Omental fat pad (tissue), 4 donors: Measurements from ENCODE around the gene EN1. TPM values are rescaled to one million over a fixed set of nuclear protein-coding genes. Genes with fewer than 3 reads are reported as not detected.

Experiments
- ATAC-seq: fragments of 150-250 bp; one replicate; pipeline ENCODE4 v1.9.1; 2016; ENCODE audit warnings: mild to moderate bottlenecking, moderate library complexity; ENCODE audit not compliant: low FRiP score
- DNase-seq: peaks from one replicate; pipeline ENCODE4 v3.0.0-alpha.2; 2019; ENCODE audit warnings: low spot score
- CTCF ChIP-seq, 3 donors: fragments of 450-650 bp; IDR thresholded peaks; one replicate each; pipeline ENCODE4 v1.5.1; 2016 to 2017; ENCODE audit warnings: antibody characterized with exemption in 3 of 3, mild to moderate bottlenecking in 3 of 3, moderate library complexity in 2 of 3
- total RNA-seq, 4 donors: library from RNA; depleted of rRNA; stranded (reverse); fragments of >200 nt; gene quantifications; one replicate each; pipeline ENCODE4 v1.1.0, GENCODE V29; 2016

Gene EN1
- total RNA-seq, 4 donors from 2014 or later, result 0.28 to 1.9 (median 0.61) TPM

GRCh38 chr2:118805064-118805690, 42.3 kb downstream of the EN1 start:
- no peak for DNase-seq
- no peak for ATAC-seq
- no peak for TF ChIP-seq CTCF (IDR thresholded peaks at IDR 0.05)

GRCh38 chr2:118803012-118803411, 44.4 kb downstream of the EN1 start:
- ATAC-seq, result no peak

DNA sequence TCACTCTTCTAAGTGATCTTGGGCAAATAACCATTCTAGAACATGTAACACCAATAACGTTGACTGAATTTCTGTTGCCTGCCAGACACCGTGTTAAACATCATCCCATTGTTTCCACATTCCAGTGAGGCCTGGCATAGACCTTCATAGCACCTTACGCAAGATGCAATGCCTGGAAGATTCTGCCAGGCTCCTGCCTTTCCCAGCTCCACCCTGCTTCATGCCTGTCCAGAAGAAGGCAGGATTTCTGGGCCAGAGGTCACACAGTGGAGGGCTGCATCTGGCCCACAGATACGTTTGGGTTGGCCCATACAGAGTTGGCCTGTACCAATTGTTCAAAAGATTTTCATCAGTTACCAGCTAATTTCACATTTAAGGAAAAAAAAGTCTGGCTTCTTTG, 46.3 kb downstream of the EN1 start:
- no peak for TF ChIP-seq CTCF (IDR thresholded peaks at IDR 0.05)

More at GRCh38 chr2:118803012-118803411, 44.4 kb downstream of the EN1 start:
- no peak for DNase-seq
- TF ChIP-seq CTCF (IDR thresholded peaks at IDR 0.05), result no peak

GRCh38 chr2:118800736-118801135, 46.7 kb downstream of the EN1 start:
- ATAC-seq (no peak), DNase-seq (no peak)
- TF ChIP-seq CTCF (IDR thresholded peaks at IDR 0.05), result no peak

More for the DNA sequence above, 46.3 kb downstream of the EN1 start:
- ATAC-seq (peak; percentile 57), DNase-seq (no peak)

- ATAC-seq, result no peak
- DNase-seq, result no peak
- no peak for TF ChIP-seq CTCF (IDR thresholded peaks at IDR 0.05)
Observed at GRCh38 chr2:118794546-118794945, 52.9 kb downstream of the EN1 start.

Other genes with a start within 250 kb of the EN1 start
- 10 to 100 TPM; 20.3 to 70.6 (median 27.7) TPM for gene MARCO, start 94.5 kb upstream of the EN1 start, total RNA-seq